T-helper 17 cell (primary cell): ENCODE measurements around the gene CFAP100. TPM values are rescaled to one million over a fixed set of nuclear protein-coding genes. Genes with fewer than 3 reads are reported as not detected.
A peak's percentile ranks its signal among the peaks of the same experiment; 100 is the strongest.

Source experiments
- ATAC-seq: fragments of 150-1000 bp; cut with Tn5 transposase; 2 replicates; pipeline ENCODE4 v1.10.0; 2021; ENCODE audit warnings: mild to moderate bottlenecking, moderate library complexity
- DNase-seq, 3 donors: peaks; one replicate each; pipeline versions ENCODE4 v3.0.0 to v3.0.0-alpha.2; 2020 to 2021
- H3K9me3 ChIP-seq: one replicate; pipeline ENCODE4 v1.7.0; 2013; ENCODE audit warnings: low read length, mild to moderate bottlenecking; ENCODE audit not compliant: control insufficient read depth, poor library complexity, severe bottlenecking
- H3K27ac Mint-ChIP-seq: one replicate; pipeline ENCODE4 v1.8.0; 2022; ENCODE audit warnings: mild to moderate bottlenecking, moderate library complexity, mixed read lengths
- H3K27me3 Mint-ChIP-seq: one replicate; pipeline ENCODE4 v1.8.0; 2022; ENCODE audit warnings: mixed read lengths
- H3K36me3 Mint-ChIP-seq: one replicate; pipeline ENCODE4 v1.8.0; 2022; ENCODE audit warnings: low read depth, mixed read lengths
- H3K4me1 Mint-ChIP-seq: one replicate; pipeline ENCODE4 v1.8.0; 2022; ENCODE audit warnings: mild to moderate bottlenecking, mixed read lengths
- H3K4me3 Mint-ChIP-seq: one replicate; pipeline ENCODE4 v1.8.0; 2022; ENCODE audit warnings: mild to moderate bottlenecking, moderate library complexity, mixed read lengths
- total RNA-seq, 4 donors: library from RNA in 2 of 4; stranded (reverse) in 2 of 4; gene quantifications; one replicate each; pipeline ENCODE4 v1.2.3 and lab custom pipeline; 2022 to 2026

Gene CFAP100
- total RNA-seq, 2 donors from 2014 or later, result not detected

GRCh38 chr3:126434931-126435411 is 40.3 kb downstream of the CFAP100 start:
- ATAC-seq (no peak), DNase-seq (no peak)
- Mint-ChIP-seq H3K27me3 (no peaks in the 10 kb centered on the region), H3K36me3 (peaks cover 11% of the 10 kb centered on the region), H3K4me3 (no peak overlapping the region), H3K27ac (no peak overlapping the region), H3K4me1 (no peaks in the 10 kb centered on the region)
- no peaks in the 10 kb centered on the region for H3K9me3 ChIP-seq

- DNase-seq (no peak), ATAC-seq (no peak)
- Mint-ChIP-seq H3K36me3 (peaks cover 11% of the 10 kb centered on the region), H3K4me3 (peak overlapping the region; percentile 41), H3K27ac (no peak overlapping the region), H3K27me3 (no peaks in the 10 kb centered on the region), H3K4me1 (no peaks in the 10 kb centered on the region)
- H3K9me3 ChIP-seq, result no peaks in the 10 kb centered on the region
Measured at GRCh38 chr3:126435456-126436315, 41.0 kb downstream of the CFAP100 start.

- Mint-ChIP-seq H3K27me3 (no peaks in the 10 kb centered on the region), H3K4me3 (no peak overlapping the region), H3K4me1 (no peaks in the 10 kb centered on the region), H3K27ac (no peak overlapping the region), H3K36me3 (peaks cover 11% of the 10 kb centered on the region)
- ATAC-seq, result no peak
- H3K9me3 ChIP-seq, result no peaks in the 10 kb centered on the region
- no peak for DNase-seq
Measured at GRCh38 chr3:126436826-126437717, 42.4 kb downstream of the CFAP100 start.

GRCh38 chr3:126438186-126438585 is 43.5 kb downstream of the CFAP100 start:
- H3K27me3 Mint-ChIP-seq, result no peaks in the 10 kb centered on the region
- no peak overlapping the region for H3K27ac Mint-ChIP-seq
- H3K4me3 Mint-ChIP-seq, result no peak overlapping the region
- H3K36me3 Mint-ChIP-seq, result peaks cover 12% of the 10 kb centered on the region
- no peaks in the 10 kb centered on the region for H3K9me3 ChIP-seq
- DNase-seq (no peak), ATAC-seq (no peak)
- peaks cover 2% of the 10 kb centered on the region for H3K4me1 Mint-ChIP-seq

- ATAC-seq, result no peak
- Mint-ChIP-seq H3K4me3 (no peak overlapping the region), H3K36me3 (peaks cover 13% of the 10 kb centered on the region), H3K27me3 (no peaks in the 10 kb centered on the region), H3K4me1 (peaks cover 2% of the 10 kb centered on the region), H3K27ac (no peak overlapping the region)
- no peaks in the 10 kb centered on the region for H3K9me3 ChIP-seq
- no peak for DNase-seq
Measured at GRCh38 chr3:126438746-126439145, 44.0 kb downstream of the CFAP100 start.

- no peak overlapping the region for H3K4me3 Mint-ChIP-seq
Measured at GRCh38 chr3:126439346-126439967, 44.7 kb downstream of the CFAP100 start.

GRCh38 chr3:126439968-126440708 is 45.4 kb downstream of the CFAP100 start:
- Mint-ChIP-seq H3K4me1 (peaks cover 2% of the 10 kb centered on the region), H3K36me3 (peaks cover 11% of the 10 kb centered on the region), H3K4me3 (no peak overlapping the region), H3K27ac (no peak overlapping the region), H3K27me3 (no peaks in the 10 kb centered on the region)
- DNase-seq (no peak), ATAC-seq (no peak)
- no peaks in the 10 kb centered on the region for H3K9me3 ChIP-seq

More at GRCh38 chr3:126439346-126439967, 44.7 kb downstream of the CFAP100 start:
- H3K27ac Mint-ChIP-seq, result no peak overlapping the region
- H3K4me1 Mint-ChIP-seq, result peaks cover 2% of the 10 kb centered on the region
- H3K27me3 Mint-ChIP-seq, result no peaks in the 10 kb centered on the region
- DNase-seq (no peak), ATAC-seq (no peak)
- peaks cover 11% of the 10 kb centered on the region for H3K36me3 Mint-ChIP-seq
- H3K9me3 ChIP-seq, result no peaks in the 10 kb centered on the region

- no peaks in the 10 kb centered on the region for H3K9me3 ChIP-seq
- Mint-ChIP-seq H3K4me1 (peaks cover 2% of the 10 kb centered on the region), H3K27ac (peak overlapping the region; percentile 62), H3K27me3 (no peaks in the 10 kb centered on the region), H3K36me3 (peaks cover 11% of the 10 kb centered on the region), H3K4me3 (no peak overlapping the region)
- no peak for DNase-seq
- ATAC-seq, result no peak
Measured at GRCh38 chr3:126440709-126440995, 45.9 kb downstream of the CFAP100 start.

- no peak overlapping the region for H3K4me3 Mint-ChIP-seq
- DNase-seq, result no peak
- H3K36me3 Mint-ChIP-seq, result peaks cover 11% of the 10 kb centered on the region
- peak overlapping the region; percentile 62 for H3K27ac Mint-ChIP-seq
- no peaks in the 10 kb centered on the region for H3K27me3 Mint-ChIP-seq
- ATAC-seq, result no peak
- H3K9me3 ChIP-seq, result no peaks in the 10 kb centered on the region
- H3K4me1 Mint-ChIP-seq, result peaks cover 2% of the 10 kb centered on the region
Measured at GRCh38 chr3:126441256-126441880, 46.7 kb downstream of the CFAP100 start.

- H3K4me1 Mint-ChIP-seq, result peaks cover 2% of the 10 kb centered on the region
- ATAC-seq, result no peak
- no peak overlapping the region for H3K4me3 Mint-ChIP-seq
- no peaks in the 10 kb centered on the region for H3K27me3 Mint-ChIP-seq
- DNase-seq, result no peak
- H3K36me3 Mint-ChIP-seq, result peaks cover 9% of the 10 kb centered on the region
- no peak overlapping the region for H3K27ac Mint-ChIP-seq
- H3K9me3 ChIP-seq, result no peaks in the 10 kb centered on the region
Measured at GRCh38 chr3:126442094-126442855, 47.6 kb downstream of the CFAP100 start.

GRCh38 chr3:126442856-126443242 is 48.1 kb downstream of the CFAP100 start:
- DNase-seq (no peak), ATAC-seq (no peak)
- Mint-ChIP-seq H3K4me1 (peaks cover 2% of the 10 kb centered on the region), H3K4me3 (no peak overlapping the region), H3K36me3 (peaks cover 6% of the 10 kb centered on the region), H3K27me3 (no peaks in the 10 kb centered on the region), H3K27ac (no peak overlapping the region)
- no peaks in the 10 kb centered on the region for H3K9me3 ChIP-seq

GRCh38 chr3:126445506-126445905 is 50.8 kb downstream of the CFAP100 start:
- peaks cover 2% of the 10 kb centered on the region for H3K4me1 Mint-ChIP-seq
- H3K9me3 ChIP-seq, result no peaks in the 10 kb centered on the region
- H3K27me3 Mint-ChIP-seq, result no peaks in the 10 kb centered on the region
- H3K27ac Mint-ChIP-seq, result no peak overlapping the region
- peaks cover 2% of the 10 kb centered on the region for H3K36me3 Mint-ChIP-seq
- H3K4me3 Mint-ChIP-seq, result no peak overlapping the region
- ATAC-seq, result no peak
- no peak for DNase-seq
